HL-60/S4 treated with retinoic acid at 250 ng/mL for 4 days and 3 days (cell line): ENCODE results near the gene CARHSP1.
"Not testable (repeated sequence)": the region's sequence is repeated elsewhere in the genome, so short reads cannot be mapped to it uniquely, and the experiment has no call there.

ENCODE experiments used
- in situ Hi-C: fragments of 300-500 bp; cut with MboI; formaldehyde crosslinking; loops from 2 replicates; pipeline ENCODE4 v1.7.0; 2022; ENCODE audit warnings: low sequenced_read_pairs

Gene CARHSP1

DNA sequence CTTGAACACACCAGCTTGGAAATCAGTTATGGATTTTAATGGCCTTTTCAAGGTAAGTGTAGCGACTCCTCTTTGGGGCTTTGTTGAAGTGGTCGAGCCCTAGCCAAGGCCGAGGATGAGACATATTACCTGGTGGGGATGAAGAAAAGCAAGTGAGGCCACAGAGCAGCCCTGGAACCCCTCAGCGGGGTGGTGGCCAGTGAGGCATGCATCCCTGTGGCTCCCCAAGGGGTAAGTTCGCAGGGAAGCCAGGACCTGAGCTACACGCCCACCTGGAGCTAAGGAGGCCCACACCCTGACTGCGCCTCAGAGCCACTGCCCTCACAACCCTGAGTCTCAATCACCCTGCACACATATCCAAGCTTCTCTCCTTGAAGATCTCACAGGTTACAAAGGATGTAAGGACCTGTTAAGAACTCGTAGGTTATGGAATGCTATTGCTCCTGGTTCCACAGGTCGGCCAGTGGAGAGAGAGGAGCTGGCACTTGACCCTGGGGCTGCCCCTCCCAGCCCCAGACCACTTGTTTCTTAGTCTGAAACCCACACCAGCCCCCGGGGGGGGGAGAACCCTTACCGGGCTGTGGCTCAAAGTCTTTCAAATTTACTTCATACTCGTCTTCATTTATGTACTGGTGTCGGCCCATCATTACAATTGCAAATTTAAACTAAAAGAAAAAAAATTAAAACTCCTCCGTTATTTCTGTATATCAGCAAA lies 25.3 kb upstream of the CARHSP1 start:
- in situ Hi-C loops, result no loop called here

DNA sequence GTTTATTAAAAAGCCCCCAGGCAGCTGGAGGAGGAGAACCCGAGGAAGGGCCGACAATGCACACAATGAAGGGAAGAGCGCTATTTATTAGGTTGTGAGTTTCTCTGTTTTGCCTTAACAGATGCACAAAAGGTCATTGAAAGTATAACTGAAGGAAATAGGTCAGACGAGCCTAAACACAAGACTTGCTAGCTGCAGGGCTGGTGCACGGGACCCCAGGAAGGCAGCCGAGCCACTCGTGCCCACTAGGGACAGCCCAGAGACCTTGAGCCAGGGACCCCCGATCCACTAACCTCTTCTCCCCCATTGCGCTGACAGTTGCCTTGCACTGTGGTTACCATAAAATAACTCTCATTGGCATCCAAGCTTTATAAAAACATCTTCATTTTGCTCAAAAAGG lies 24.6 kb upstream of the CARHSP1 start:
- in situ Hi-C loops, result no loop called here

DNA sequence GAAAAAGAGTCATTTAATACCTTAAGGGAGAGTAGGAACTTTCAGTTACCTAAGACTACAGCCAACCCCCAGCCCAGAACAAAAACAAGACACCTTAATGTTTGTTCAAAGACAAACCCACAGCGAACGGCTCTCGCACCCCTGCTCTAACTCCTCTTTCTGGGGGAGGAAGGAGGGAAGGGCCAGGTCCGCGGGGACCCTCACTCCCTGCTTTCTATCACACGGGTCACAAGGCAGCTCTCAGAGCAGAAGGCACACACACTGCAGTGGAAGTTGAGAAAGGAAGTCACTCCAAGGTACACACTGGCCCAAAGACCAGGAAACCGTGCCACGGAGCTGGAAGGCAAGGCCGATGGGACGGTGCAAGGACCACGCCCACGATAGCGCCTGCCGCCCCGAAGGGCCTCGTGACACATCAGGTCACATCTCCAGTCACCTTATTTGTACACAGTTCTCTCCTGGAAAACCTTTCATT lies 23.3 kb upstream of the CARHSP1 start:
- in situ Hi-C loops, result no loop called here

GRCh38 chr16:8890549-8890921 lies 21.7 kb upstream of the CARHSP1 start:
- in situ Hi-C loops, result no loop called here

- in situ Hi-C loops, result loop anchor here (10.0 kb wide), 1 partner anchor 325 kb away; no protein-coding TSS in a partner anchor
Observed at GRCh38 chr16:8889893-8890548, 21.2 kb upstream of the CARHSP1 start.

DNA sequence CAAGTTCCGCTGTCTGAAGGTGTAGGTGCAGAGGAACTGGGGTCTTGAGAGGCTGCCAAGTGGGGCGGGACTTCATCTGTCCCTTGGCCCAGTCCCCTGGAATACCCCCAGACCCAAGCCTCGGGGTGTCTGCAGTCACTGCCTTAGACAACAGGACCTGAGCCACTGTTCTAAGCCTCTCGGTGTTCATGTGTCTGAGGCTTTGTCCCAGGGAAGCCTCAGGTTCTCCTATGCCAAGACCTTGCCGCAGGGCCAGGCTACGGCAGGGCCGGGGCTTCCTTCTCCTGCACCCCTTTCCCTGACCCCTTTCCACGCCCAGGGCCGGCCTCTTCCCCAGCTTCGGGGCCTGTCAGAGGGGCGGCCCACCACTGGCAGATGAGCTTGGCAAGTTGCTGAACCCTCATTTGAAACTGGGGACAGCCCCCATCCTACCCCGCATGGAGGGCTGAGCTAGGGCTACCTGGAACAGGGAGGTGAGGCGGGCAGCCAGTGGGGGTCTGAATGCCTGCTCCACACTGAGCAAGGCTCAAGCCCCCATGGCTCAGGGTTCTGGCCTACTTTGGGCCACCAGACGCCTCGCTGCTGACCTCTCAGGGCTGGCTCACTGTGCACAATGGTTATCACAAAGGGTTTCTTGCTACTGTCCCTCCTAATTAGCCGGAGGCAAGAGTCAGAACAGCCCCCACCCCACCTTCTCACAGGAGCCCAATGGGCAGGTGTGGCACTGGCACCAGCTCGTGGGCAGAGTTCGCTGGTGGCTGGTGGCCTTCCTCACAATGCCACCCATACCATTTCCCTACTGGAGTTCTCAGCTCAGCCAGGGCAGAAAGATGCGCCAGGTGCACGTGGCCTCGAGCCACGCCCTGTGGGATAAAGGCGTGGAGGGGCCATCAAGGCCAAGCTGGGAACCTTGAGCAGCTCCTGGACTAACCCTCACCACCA lies 20.4 kb upstream of the CARHSP1 start:
- in situ Hi-C loops, result loop anchor here (10.0 kb wide), 1 partner anchor 324 kb away; no protein-coding TSS in a partner anchor

- in situ Hi-C loops, result loop anchor here (10.0 kb wide), 1 partner anchor 323 kb away; no protein-coding TSS in a partner anchor
Observed at GRCh38 chr16:8887952-8888560, 19.2 kb upstream of the CARHSP1 start.

DNA sequence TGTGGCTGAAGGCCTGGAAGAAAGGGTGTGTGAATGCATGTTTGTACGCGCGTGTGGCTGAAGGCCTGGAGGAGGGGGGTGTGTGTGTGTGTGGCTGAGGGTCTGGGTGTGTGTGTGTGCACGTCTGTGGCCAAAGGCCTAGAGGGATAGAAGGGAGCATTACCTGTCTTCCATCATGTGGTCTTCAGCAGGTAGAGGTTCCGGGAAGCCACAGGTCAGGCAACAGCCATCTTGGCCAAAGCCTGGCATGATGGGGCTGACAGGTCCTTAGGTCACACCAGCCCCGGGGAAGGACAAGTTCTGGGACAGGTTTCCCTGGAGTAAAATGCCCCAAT lies 18.6 kb upstream of the CARHSP1 start:
- in situ Hi-C loops, result loop anchor here (10.0 kb wide), 1 partner anchor 323 kb away; no protein-coding TSS in a partner anchor

DNA sequence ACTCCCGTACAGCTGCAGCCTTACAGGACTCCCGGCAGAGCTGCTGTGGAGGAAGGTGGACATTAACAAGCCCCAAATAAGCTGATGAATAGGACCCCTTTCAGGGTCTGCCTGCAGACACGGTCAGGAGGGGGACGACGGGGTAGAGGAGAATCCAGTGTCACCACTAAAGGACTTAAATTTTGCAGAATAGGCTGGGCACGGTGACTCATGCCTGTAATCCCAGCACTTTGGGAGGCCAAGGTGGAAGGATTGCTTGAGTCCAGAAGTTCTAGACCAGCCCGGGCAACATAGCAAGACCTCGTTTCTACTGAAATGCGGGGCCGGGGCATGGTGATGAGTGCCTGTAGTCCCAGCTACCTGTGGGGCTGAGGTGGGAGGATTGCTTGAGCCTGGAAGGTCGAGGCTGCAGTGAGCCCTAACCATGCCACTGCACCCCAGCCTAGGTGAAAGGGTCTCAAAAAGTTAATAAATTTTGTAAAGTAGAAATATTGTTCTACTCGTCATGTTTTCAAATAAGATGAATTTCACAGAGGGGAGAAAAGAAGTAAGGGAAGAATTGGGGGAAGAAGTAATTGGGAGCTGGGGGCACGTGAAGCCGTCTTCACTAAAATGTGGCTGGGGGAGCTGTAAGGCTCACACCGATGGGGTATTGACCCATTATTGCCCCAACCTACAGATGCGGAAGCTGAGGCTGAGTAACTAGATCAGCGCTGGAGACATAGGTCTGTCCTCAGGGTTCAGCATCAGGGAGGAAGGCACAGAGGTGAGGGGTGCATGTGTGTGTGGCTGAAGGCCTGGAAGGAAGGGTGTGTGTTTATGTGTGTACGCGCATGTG lies 18.0 kb upstream of the CARHSP1 start:
- in situ Hi-C loops, result loop anchor here (10.0 kb wide), 1 partner anchor 322 kb away; no protein-coding TSS in a partner anchor

DNA sequence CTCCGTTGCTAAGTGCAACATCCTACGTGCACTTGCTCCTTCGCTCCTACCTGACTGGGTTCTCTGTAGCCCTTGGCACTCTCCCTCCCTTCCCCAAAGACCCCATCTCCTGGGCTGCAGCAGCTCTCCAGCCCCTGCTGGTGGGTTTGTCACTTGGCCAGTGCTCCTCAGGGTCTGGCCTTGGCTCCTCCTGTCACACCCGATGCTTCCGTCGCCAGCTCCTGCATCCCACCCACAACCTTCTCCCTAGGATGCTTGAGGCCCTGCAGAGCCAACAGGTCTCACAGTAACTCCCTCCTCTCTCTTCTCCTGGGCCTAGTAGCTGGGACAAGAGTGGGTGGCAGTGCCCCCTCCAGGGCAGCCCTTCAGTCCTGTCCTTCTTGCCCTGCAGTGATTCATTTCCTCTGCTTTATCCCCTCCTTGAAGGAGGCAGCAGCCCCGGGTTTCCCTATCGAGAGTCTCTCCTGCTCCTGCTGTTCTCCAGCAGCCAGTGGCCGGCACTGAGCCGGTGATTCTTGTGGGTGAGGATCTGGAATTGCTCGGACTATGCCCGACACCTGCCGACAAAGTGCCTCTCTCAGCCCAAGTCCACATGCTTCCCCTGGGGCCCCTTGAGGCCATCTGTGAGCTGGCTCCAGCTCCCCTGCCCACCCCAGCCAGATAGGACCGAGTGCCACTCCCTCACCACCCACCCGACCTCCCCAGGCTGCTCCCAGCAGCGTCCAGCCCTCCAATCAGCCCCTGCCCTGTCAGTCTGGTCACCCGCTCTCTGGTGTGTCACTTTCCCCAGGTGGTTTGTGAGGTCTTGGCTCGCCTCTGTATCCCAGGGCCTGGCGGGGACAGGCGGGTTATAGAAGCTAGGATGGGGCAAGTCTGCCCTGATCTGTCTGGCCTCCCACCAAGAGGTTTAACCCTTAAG lies 17.1 kb upstream of the CARHSP1 start:
- in situ Hi-C loops, result loop anchor here (10.0 kb wide), 1 partner anchor 321 kb away; no protein-coding TSS in a partner anchor

DNA sequence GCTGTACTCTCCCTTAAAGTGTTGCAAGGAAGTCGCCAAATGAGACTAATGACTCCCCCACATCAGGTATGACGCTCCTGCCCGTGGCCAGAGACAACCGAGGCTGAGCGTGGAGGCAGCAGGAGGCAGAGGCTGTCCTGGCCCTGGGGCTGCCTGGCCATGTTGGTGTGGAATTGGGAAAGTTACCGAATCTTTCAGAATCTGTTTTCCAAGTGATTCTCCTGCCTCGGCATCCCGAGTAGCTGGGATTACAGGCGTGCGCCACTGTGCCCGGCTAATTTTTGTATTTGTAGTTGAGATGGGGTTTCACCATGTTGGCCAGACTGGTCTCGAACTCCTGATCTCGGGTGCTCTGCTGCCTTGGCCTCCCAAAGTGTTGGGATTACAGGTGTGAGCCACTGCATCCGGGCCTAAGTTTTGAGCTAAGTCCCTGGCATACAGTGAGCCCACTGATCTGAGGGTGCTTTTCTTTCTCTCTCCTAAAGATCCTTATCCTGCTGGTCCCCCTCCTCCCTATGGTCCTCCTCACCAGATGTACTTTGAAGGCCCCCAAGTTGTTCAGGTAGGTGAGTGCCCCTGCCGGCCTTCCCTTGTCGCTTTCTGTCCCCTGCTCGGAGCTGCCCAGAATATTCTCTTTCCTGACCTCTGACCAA lies 14.0 kb upstream of the CARHSP1 start:
- in situ Hi-C loops, result loop anchor here (10.0 kb wide), 1 partner anchor 318 kb away; no protein-coding TSS in a partner anchor

DNA sequence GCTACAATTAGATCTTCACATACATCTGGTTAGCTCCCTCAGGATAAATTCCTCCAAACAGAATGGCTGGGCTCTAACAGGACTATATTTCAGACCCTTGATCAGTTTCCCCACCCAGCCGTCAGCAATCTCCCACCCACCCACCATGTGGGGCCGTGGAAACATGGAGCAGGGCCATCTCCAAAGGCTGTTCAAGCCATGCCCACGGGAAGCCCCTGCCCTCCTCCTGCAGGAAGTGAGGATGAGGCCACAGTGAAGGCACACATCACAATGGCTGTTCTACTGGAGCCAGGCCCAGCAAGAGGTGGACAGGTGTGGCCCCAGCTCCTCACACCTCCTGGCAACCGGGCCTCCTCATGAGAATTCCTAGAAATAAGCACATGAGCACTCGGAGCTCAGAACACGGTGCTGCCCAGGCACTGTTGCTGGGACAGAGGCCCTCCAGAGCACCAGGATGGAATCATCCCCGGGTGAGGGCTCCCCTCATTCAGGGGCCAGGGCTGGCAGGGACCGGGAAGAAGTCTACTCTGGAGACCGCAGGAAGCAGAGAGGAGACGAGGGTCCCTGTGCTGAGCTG lies 13.3 kb upstream of the CARHSP1 start, which contains the start of gene LITAFD:
TSS of gene LITAFD (plus strand) at position 311 of the 577 bp plus-strand sequence. CDS start 2,005 bp downstream, outside the sequence.
- in situ Hi-C loops, result loop anchor here (10.0 kb wide), 1 partner anchor 317 kb away; no protein-coding TSS in a partner anchor

DNA sequence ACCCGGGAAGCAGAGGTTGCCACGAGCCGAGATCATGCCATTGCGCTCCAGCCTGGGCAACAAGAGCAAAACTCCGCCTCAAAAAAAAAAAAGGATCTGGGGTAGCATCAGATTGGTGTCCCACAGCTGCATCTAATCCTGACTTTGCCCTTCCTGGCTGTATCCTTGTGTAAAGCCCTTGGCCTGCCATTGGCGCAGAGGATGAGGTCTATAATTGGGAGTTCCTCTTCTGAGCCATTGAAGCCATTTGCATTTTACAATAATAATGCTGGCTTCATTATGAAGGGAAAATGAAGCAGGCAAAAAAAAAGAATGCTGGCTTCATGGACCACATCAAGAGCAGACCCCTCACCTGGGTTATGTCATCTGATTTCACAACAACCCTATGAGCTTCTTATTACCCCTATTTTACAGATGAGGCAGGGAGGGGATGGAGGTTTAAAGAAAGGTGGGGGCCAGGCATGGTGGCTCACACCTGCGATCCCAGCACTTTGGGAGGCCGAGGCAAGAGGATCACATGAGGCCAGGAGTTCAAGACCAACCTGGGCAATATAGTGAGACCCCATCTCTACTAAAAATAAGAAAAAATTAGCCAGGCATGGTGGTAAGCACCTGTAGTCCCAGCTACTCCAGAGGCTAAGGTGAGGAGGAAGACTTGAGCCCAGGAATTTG lies 12.2 kb upstream of the CARHSP1 start:
- in situ Hi-C loops, result loop anchor here (10.0 kb wide), 1 partner anchor 316 kb away; no protein-coding TSS in a partner anchor

GRCh38 chr16:8878523-8878911 lies 9.7 kb upstream of the CARHSP1 start:
- in situ Hi-C loops, result no loop called here

- in situ Hi-C loops, result no loop called here
Observed at GRCh38 chr16:8877894-8878522, 9.2 kb upstream of the CARHSP1 start.

- in situ Hi-C loops, result not testable (repeated sequence)
Observed at GRCh38 chr16:8875317-8875716, 6.5 kb upstream of the CARHSP1 start.
